Loucy (cell line): ENCODE results near the gene UBL3.

Experiments
- CTCF ChIP-seq: fragments of 200-600 bp; sonication (generic); conservative IDR thresholded peaks from 2 replicates; pipeline ENCODE4 v1.5.1; 2014; ENCODE audit warnings: mild to moderate bottlenecking, antibody characterized with exemption, low read length
- EZH2phosphoT487 ChIP-seq: fragments of 200-600 bp; IDR thresholded peaks from 2 replicates; pipeline ENCODE4 v1.6.1; 2018; ENCODE audit warnings: antibody characterized with exemption, mild to moderate bottlenecking, moderate library complexity, borderline replicate concordance

- TF ChIP-seq CTCF (no peak), EZH2phosphoT487 (no peak)
Observed at GRCh38 chr13:29716493-29716892, 133.9 kb downstream of the UBL3 start.
